Keratinocyte (primary cell): ENCODE measurements around the gene ZNF555.

Source experiments
- EZH2 ChIP-seq: IDR thresholded peaks from one replicate; pipeline ENCODE4 v1.6.1; 2012; ENCODE audit warnings: inconsistent platforms, mild to moderate bottlenecking, low read length, moderate library complexity
- TF ChIP-seq, protein P1 (sequence below), 3 experiments: IDR thresholded peaks in 1 of 3; conservative IDR thresholded peaks in 1 of 3; optimal IDR thresholded peaks in 1 of 3; 2 replicates in 2 of 3; 3 replicates in 1 of 3; pipeline versions ENCODE3 to v1.5.1; 2011; ENCODE audit warnings: low read length in 3 of 3, mild to moderate bottlenecking in 3 of 3, moderate library complexity in 2 of 3, control low read depth in 1 of 3, inconsistent platforms in 1 of 3; ENCODE audit not compliant: insufficient read depth in 2 of 3; ENCODE audit errors: extremely low read depth in 1 of 3

DNA sequence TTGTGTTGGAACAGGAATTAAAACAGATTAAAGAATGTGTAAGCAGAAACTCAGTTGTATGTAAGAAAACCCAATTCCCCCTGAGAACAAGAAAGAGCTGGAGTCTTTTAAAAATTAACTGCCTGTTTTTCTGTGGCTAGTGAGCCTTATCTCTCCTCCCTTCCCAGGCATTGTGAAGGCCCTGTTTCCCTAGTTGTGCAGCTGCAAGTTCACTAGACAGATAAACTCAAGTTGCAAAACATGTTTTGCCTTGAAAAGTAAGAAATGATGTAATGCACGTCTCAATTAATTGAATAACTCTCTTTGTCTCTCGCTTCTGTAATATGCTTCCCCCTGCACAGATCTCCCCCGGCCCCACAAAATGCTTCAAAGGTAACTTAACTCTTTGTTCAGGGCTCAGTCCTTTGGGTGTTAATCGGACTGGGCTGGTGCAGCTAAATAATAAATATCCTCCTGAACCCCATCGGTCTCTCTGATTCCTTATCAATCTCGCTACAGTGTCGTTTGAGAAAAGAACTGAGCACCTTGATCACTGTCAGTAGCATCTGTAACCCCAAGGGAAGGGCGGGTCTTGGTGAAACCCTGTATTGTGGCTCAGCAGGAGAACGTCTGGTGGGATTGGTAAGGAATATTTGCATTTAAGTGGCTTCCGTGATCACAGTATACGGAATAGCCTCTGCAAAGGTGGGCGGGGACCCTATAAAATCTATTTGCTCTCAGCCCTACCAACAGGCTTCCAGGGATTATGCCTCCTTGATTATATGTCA, 24.2 kb downstream of the ZNF555 start:
- TF ChIP-seq, protein P1, sequence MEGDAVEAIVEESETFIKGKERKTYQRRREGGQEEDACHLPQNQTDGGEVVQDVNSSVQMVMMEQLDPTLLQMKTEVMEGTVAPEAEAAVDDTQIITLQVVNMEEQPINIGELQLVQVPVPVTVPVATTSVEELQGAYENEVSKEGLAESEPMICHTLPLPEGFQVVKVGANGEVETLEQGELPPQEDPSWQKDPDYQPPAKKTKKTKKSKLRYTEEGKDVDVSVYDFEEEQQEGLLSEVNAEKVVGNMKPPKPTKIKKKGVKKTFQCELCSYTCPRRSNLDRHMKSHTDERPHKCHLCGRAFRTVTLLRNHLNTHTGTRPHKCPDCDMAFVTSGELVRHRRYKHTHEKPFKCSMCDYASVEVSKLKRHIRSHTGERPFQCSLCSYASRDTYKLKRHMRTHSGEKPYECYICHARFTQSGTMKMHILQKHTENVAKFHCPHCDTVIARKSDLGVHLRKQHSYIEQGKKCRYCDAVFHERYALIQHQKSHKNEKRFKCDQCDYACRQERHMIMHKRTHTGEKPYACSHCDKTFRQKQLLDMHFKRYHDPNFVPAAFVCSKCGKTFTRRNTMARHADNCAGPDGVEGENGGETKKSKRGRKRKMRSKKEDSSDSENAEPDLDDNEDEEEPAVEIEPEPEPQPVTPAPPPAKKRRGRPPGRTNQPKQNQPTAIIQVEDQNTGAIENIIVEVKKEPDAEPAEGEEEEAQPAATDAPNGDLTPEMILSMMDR (optimal IDR thresholded peaks at IDR 0.05 in 1 of 3, IDR thresholded peaks at IDR 0.05 in 1 of 3, conservative IDR thresholded peaks at IDR 0.05 in 1 of 3; ENCODE audit: extremely low read depth in 1 of 3, insufficient read depth in 2 of 3, low read length in 3 of 3): no peak
- no peak for TF ChIP-seq EZH2
